H1 (cell line): ENCODE measurements around the gene OR2A12. TPM values are rescaled to one million over a fixed set of nuclear protein-coding genes. Genes with fewer than 3 reads are reported as not detected.

Source experiments
- CTCF ChIA-PET: fragments of 300-600 bp; sonication (Branson Sonifier 250); formaldehyde crosslinking; loops from one replicate; lab custom pipeline; 2021; ENCODE audit not compliant: partially characterized antibody; lab: Charles Lee
- POLR2A ChIA-PET: fragments of 300-600 bp; sonication (Branson Sonifier 250); formaldehyde crosslinking; loops from one replicate; lab custom pipeline; 2021; ENCODE audit warnings: inconsistent platforms; ENCODE audit not compliant: partially characterized antibody; lab: Charles Lee
- DNase-seq, 2 experiments: peaks; one replicate each; pipeline versions ENCODE4 v3.0.0 to v3.0.0-alpha.2; 2010 to 2022; ENCODE audit warnings: low spot score in 2 of 2, low read depth in 1 of 2, mixed read lengths in 1 of 2
- FAIRE-seq: peaks from 2 replicates; lab custom pipeline; 2011; peaks lifted over from hg19 to GRCh38; lab: Jason Lieb, UNC
- H2AFZ ChIP-seq: 2 replicates; pipeline ENCODE4 v1.8.1; 2012; ENCODE audit warnings: low read length, inconsistent platforms
- H2AK5ac ChIP-seq: 2 replicates; pipeline ENCODE4 v1.6.1; 2013; ENCODE audit warnings: low read depth, low read length
- H2BK120ac ChIP-seq: replicated peaks from 2 replicates; pipeline ENCODE3; 2013; ENCODE audit warnings: low read depth, low read length, inconsistent platforms
- H2BK12ac ChIP-seq: 2 replicates; pipeline ENCODE4 v1.6.1; 2013; ENCODE audit warnings: low read depth, low read length
- H2BK15ac ChIP-seq: 2 replicates; pipeline ENCODE4 v1.6.1; 2013; ENCODE audit warnings: low read length
- H2BK20ac ChIP-seq: 2 replicates; pipeline ENCODE4 v1.6.1; 2013; ENCODE audit warnings: low read length
- H2BK5ac ChIP-seq: 2 replicates; pipeline ENCODE4 v1.6.1; 2013; ENCODE audit warnings: low read depth, low read length
- H3K14ac ChIP-seq: 2 replicates; pipeline ENCODE4 v1.6.1; 2013; ENCODE audit warnings: inconsistent platforms; ENCODE audit not compliant: insufficient read length
- H3K18ac ChIP-seq: 2 replicates; pipeline ENCODE4 v1.6.1; 2013; ENCODE audit warnings: low read length; ENCODE audit errors: extremely low read depth
- H3K23ac ChIP-seq: 2 replicates; pipeline ENCODE4 v1.6.1; 2013; ENCODE audit warnings: inconsistent platforms; ENCODE audit not compliant: insufficient read length
- H3K23me2 ChIP-seq: 2 replicates; pipeline ENCODE4 v1.6.1; 2013; ENCODE audit warnings: low read depth, low read length
- H3K27ac ChIP-seq: 2 replicates; pipeline ENCODE4 v1.6.1; 2011; ENCODE audit warnings: low read depth, low read length, inconsistent platforms
- H3K27me3 ChIP-seq, 4 experiments: replicated peaks in 1 of 4; 1 replicate in 1 of 4; 2 replicates in 3 of 4; pipeline versions ENCODE4 v1.6.1 to v1.8.1; 2011 to 2013; ENCODE audit warnings: low read length in 3 of 4, mild to moderate bottlenecking in 3 of 4, inconsistent platforms in 2 of 4, mixed read lengths in 2 of 4, moderate library complexity in 1 of 4; ENCODE audit not compliant: control insufficient read depth in 3 of 4, insufficient read depth in 3 of 4; ENCODE audit errors: extremely low read depth in 1 of 4
- H3K36me3 ChIP-seq, 4 experiments: 2 replicates each; pipeline versions ENCODE4 v1.6.1 to v1.8.1; 2011 to 2013; ENCODE audit warnings: mild to moderate bottlenecking in 4 of 4, low read length in 3 of 4, moderate library complexity in 2 of 4, control low read depth in 1 of 4, inconsistent platforms in 1 of 4; ENCODE audit not compliant: insufficient read depth in 4 of 4, control insufficient read depth in 2 of 4
- H3K4ac ChIP-seq: replicated peaks from 2 replicates; pipeline ENCODE3; 2013; ENCODE audit warnings: low read length, low read depth, mixed read lengths, inconsistent platforms; ENCODE audit not compliant: insufficient read length
- H3K4me1 ChIP-seq, 4 experiments: replicated peaks in 1 of 4; 1 replicate in 1 of 4; 2 replicates in 3 of 4; pipeline versions ENCODE4 v1.6.1 to v1.8.1; 2011 to 2013; ENCODE audit warnings: low read length in 3 of 4, inconsistent platforms in 2 of 4, mixed read lengths in 1 of 4; ENCODE audit not compliant: insufficient read depth in 4 of 4, control insufficient read depth in 3 of 4
- H3K4me2 ChIP-seq, 2 experiments: 2 replicates each; pipeline versions ENCODE4 v1.6.1 to v1.8.1; 2011 to 2013; ENCODE audit warnings: low read depth in 2 of 2, low read length in 2 of 2, control low read depth in 1 of 2, inconsistent platforms in 1 of 2, mild to moderate bottlenecking in 1 of 2; ENCODE audit not compliant: insufficient read depth in 1 of 2
- H3K4me3 ChIP-seq, 4 experiments: fragments of 200-600, 300-600 bp in 1 of 4; sonication (generic), shearing (Covaris generic), sonication (Bioruptor Twin) in 1 of 4; 2 replicates each; pipeline versions ENCODE4 v1.5.1 to v1.8.1; 2011 to 2016; ENCODE audit warnings: low read length in 4 of 4, low read depth in 3 of 4, control low read depth in 2 of 4, inconsistent platforms in 2 of 4, mild to moderate bottlenecking in 2 of 4, mixed read lengths in 1 of 4, moderate library complexity in 1 of 4; ENCODE audit not compliant: insufficient read depth in 2 of 4; ENCODE audit errors: extremely low read depth in 1 of 4
- H3K56ac ChIP-seq: replicated peaks from 2 replicates; pipeline ENCODE3; 2013; ENCODE audit warnings: low read depth, mild to moderate bottlenecking, mixed read lengths, low read length, inconsistent platforms; ENCODE audit not compliant: insufficient read length
- H3K79me1 ChIP-seq: 2 replicates; pipeline ENCODE4 v1.6.1; 2013; ENCODE audit warnings: low read depth, low read length, control low read depth
- H3K79me2 ChIP-seq, 2 experiments: 2 replicates each; pipeline versions ENCODE4 v1.6.1 to v1.8.1; 2012 to 2013; ENCODE audit warnings: low read length in 2 of 2, mild to moderate bottlenecking in 2 of 2, inconsistent platforms in 1 of 2; ENCODE audit not compliant: insufficient read depth in 2 of 2, control insufficient read depth in 1 of 2
- H3K9ac ChIP-seq, 4 experiments: replicated peaks in 1 of 4; 1 replicate in 1 of 4; 2 replicates in 3 of 4; pipeline versions ENCODE4 v1.6.1 to v1.8.1; 2011 to 2013; ENCODE audit warnings: low read depth in 3 of 4, low read length in 3 of 4, control low read depth in 2 of 4, mild to moderate bottlenecking in 2 of 4, moderate library complexity in 2 of 4, inconsistent platforms in 1 of 4; ENCODE audit errors: extremely low read depth in 1 of 4
- H3K9me3 ChIP-seq, 2 experiments: 2 replicates each; pipeline versions ENCODE4 v1.6.1 to v1.8.1; 2012 to 2013; ENCODE audit warnings: mild to moderate bottlenecking in 2 of 2, moderate library complexity in 2 of 2, control low read depth in 1 of 2, inconsistent platforms in 1 of 2, low read depth in 1 of 2, low read length in 1 of 2, mixed read lengths in 1 of 2; ENCODE audit not compliant: insufficient read depth in 2 of 2
- H4K20me1 ChIP-seq, 2 experiments: replicated peaks in 1 of 2; 2 replicates each; pipeline versions ENCODE3 to v1.8.1; 2011 to 2013; ENCODE audit warnings: inconsistent platforms in 2 of 2, low read length in 2 of 2, mild to moderate bottlenecking in 1 of 2; ENCODE audit not compliant: insufficient read depth in 2 of 2, control insufficient read depth in 1 of 2
- H4K5ac ChIP-seq: 2 replicates; pipeline ENCODE4 v1.6.1; 2013; ENCODE audit warnings: low read length, low read depth, mixed read lengths, inconsistent platforms; ENCODE audit not compliant: insufficient read length
- H4K8ac ChIP-seq: 2 replicates; pipeline ENCODE4 v1.8.0; 2013; ENCODE audit warnings: mild to moderate bottlenecking, moderate library complexity, low read length, inconsistent platforms; ENCODE audit not compliant: insufficient read depth; ENCODE audit errors: extremely low read depth
- H4K91ac ChIP-seq: replicated peaks from 2 replicates; pipeline ENCODE3; 2013; ENCODE audit warnings: low read length, mixed read lengths, inconsistent platforms; ENCODE audit not compliant: insufficient read length
- BCL11A ChIP-seq, 2 experiments: IDR thresholded peaks; one replicate each; pipeline ENCODE4 v1.6.1; 2011; ENCODE audit warnings: low read depth in 2 of 2, low read length in 2 of 2, mild to moderate bottlenecking in 2 of 2
- CBX8 ChIP-seq: fragments of 300-800, 300-1000 bp; sonication (generic); IDR thresholded peaks from 2 replicates; pipeline ENCODE4 v1.7.1; 2016; ENCODE audit warnings: low read depth, low read length, borderline replicate concordance
- CTBP2 ChIP-seq: IDR thresholded peaks from 2 replicates; pipeline ENCODE4 v1.7.0; 2011; ENCODE audit warnings: borderline replicate concordance, mild to moderate bottlenecking, moderate library complexity, mixed read lengths, low read length; ENCODE audit not compliant: insufficient read depth, insufficient read length
- POLR2A ChIP-seq, 2 experiments: IDR thresholded peaks; 1 replicate in 1 of 2; 2 replicates in 1 of 2; pipeline ENCODE4 v1.6.1; 2011; ENCODE audit warnings: low read depth in 2 of 2, low read length in 2 of 2, mild to moderate bottlenecking in 2 of 2; ENCODE audit errors: control extremely low read depth in 1 of 2
- RNF2 ChIP-seq: fragments of 200-900, 300-1000 bp; sonication (generic); IDR thresholded peaks from 2 replicates; pipeline ENCODE4 v1.7.1; 2016; ENCODE audit warnings: borderline replicate concordance, low read depth, mild to moderate bottlenecking, antibody characterized with exemption, low read length; ENCODE audit not compliant: poor library complexity, severe bottlenecking; ENCODE audit errors: missing control alignments
- RXRA ChIP-seq: IDR thresholded peaks from 2 replicates; pipeline ENCODE4 v1.6.1; 2011; ENCODE audit warnings: low read depth, mild to moderate bottlenecking, low read length, moderate library complexity; ENCODE audit not compliant: insufficient read depth
- SP4 ChIP-seq: IDR thresholded peaks from 2 replicates; pipeline ENCODE4 v1.6.1; 2012; ENCODE audit warnings: low read length, inconsistent platforms
- TAF7 ChIP-seq: optimal IDR thresholded peaks from 2 replicates; pipeline ENCODE3; 2011; ENCODE audit warnings: low read depth, mild to moderate bottlenecking, inconsistent platforms, low read length, moderate library complexity, borderline replicate concordance
- YY1 ChIP-seq: IDR thresholded peaks from 2 replicates; pipeline ENCODE4 v1.6.1; 2011; ENCODE audit warnings: low read depth, mild to moderate bottlenecking, low read length
- WGBS, 2 experiments: shearing (Covaris generic) in 1 of 2; methylation state at CpG; one replicate each; pipeline versions ENCODE4 v1.1.6 to v1.1.7; 2013 to 2015; ENCODE audit warnings: low lambda C conversion rate in 2 of 2, mixed read lengths in 2 of 2, inconsistent platforms in 1 of 2, low coverage in 1 of 2, missing lambda C conversion rate in 1 of 2; ENCODE audit not compliant: insufficient replicate concordance in 2 of 2, insufficient coverage in 1 of 2, insufficient read length in 1 of 2; ENCODE audit errors: extremely low coverage in 1 of 2, missing lambda C conversion rate in 1 of 2; 5-methylcytosine and 5-hydroxymethylcytosine counted together
- polyA plus RNA-seq, 7 experiments: library from polyadenylated mRNA; depleted of rRNA in 3 of 7; stranded (reverse) in 5 of 7; unstranded in 2 of 7; fragments of >200 nt in 5 of 7; fragments of 200-250 nt in 2 of 7; gene quantifications; 1 replicate in 5 of 7; 2 replicates in 1 of 7; 4 replicates in 1 of 7; pipeline versions ENCODE4 v1.2.1 to v1.2.3, GENCODE V29; 2011 to 2013; ENCODE audit warnings: missing spikeins in 2 of 7, mixed read lengths in 2 of 7
- total RNA-seq: library from RNA; stranded (reverse); fragmentation: NEBNext Ultra II Directional; extraction: Animal tissue kit (Norgen Biotek cat#: 25700); gene quantifications from 2 replicates; pipeline ENCODE4 v1.2.1, GENCODE V29; 2021
- TF ChIP-seq, protein P1 (sequence below): IDR thresholded peaks from 2 replicates; pipeline ENCODE4 v1.6.1; 2011; ENCODE audit warnings: low read depth, mild to moderate bottlenecking, low read length; ENCODE audit not compliant: insufficient read depth
- TF ChIP-seq, protein P2 (sequence below): IDR thresholded peaks from 2 replicates; pipeline ENCODE4 v1.6.1; 2012; ENCODE audit warnings: inconsistent platforms

Gene OR2A12
- total and polyA plus RNA-seq, 2 of the 8 experiments (the other 6 are each of a cell fraction or from before 2014, with no cell fraction given): not detected

DNA sequence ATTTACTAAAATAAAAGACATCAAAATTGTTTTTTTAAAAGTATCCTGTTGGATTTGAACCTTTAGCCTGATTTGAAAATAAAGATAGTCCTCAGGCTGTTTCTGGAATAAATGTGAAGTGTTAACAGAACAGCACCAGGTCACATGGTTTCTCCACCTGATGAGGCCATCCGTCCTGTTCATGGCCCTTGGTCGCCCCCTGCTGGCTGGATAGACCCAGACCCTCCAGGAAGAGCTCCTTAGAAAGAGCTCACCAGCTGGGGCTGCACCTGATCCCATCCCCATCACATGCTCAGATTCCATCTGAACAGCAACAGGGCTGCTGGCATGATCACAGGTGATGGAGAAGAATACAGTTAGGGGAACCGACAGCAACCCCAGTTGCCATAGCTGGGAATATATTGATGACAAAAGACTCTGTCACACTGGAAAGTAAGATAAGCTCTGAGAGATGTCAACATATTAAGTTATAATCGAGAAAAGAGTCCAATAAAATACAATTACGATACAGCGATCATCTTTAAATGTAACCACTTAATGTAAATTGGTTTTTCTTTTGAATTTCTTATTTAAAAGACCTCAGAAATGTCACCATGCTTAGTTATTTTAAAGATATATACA lies 41.7 kb downstream of the OR2A12 start:
- H3K18ac ChIP-seq: no peak overlapping the region
- DNase-seq (peak; percentile 80 to 97), FAIRE-seq (peak; percentile 96)
- no peak overlapping the region for H4K5ac ChIP-seq
- H3K36me3 ChIP-seq: no peaks in the 10 kb centered on the region
- H3K4me3 ChIP-seq: no peak overlapping the region
- H3K9ac ChIP-seq: no peak overlapping the region
- no peak overlapping the region for H2BK15ac ChIP-seq
- H3K27ac ChIP-seq: no peak overlapping the region
- 47% methylated on average over 6 of the region's 6 CpGs; no CpG with 5 or more reads in 1 of the 2 experiments for WGBS, 2 experiments
- no peak overlapping the region for H3K56ac ChIP-seq
- no peak overlapping the region for H2AFZ ChIP-seq
- no peak overlapping the region for H4K91ac ChIP-seq
- no peak overlapping the region for H3K4me2 ChIP-seq
- no peaks in the 10 kb centered on the region for H4K20me1 ChIP-seq
- H2BK12ac ChIP-seq: no peak overlapping the region
- ChIA-PET POLR2A (interaction anchor here (0.6 kb wide), 1 partner anchor 109 kb away, joined by 3 read pairs; no protein-coding TSS in a partner anchor), CTCF (interaction anchor here (0.6 to 1.8 kb wide), 21 partner anchors 9 to 825 kb away, joined by 3 to 11 read pairs (median 4); no protein-coding TSS in a partner anchor)
- no peaks in the 10 kb centered on the region for H3K9me3 ChIP-seq
- H3K23me2 ChIP-seq: no peaks in the 10 kb centered on the region
- H2AK5ac ChIP-seq: no peak overlapping the region
- peaks cover 0 to 1% (median 0%) of the 10 kb centered on the region in 4 experiments; a peak in 1 of 7 replicates for H3K27me3 ChIP-seq
- H3K4me1 ChIP-seq: no peaks in the 10 kb centered on the region
- H2BK5ac ChIP-seq: no peak overlapping the region
- no peak overlapping the region for H3K23ac ChIP-seq
- no peak overlapping the region for H2BK120ac ChIP-seq
- H3K79me2 ChIP-seq: no peaks in the 10 kb centered on the region
- H2BK20ac ChIP-seq: no peak overlapping the region
- no peak overlapping the region for H3K14ac ChIP-seq
- no peak overlapping the region for H4K8ac ChIP-seq
- H3K4ac ChIP-seq: no peak overlapping the region
- no peaks in the 10 kb centered on the region for H3K79me1 ChIP-seq
- TF ChIP-seq POLR2A (IDR thresholded peaks at IDR 0.05; ENCODE audit: control extremely low read depth in 1 of 2, low read depth in 2 of 2, low read length in 2 of 2) (no peak), BCL11A (IDR thresholded peaks at IDR 0.05; ENCODE audit: low read depth in 2 of 2, low read length in 2 of 2) (no peak), TAF7 (no peak), RNF2 (no peak), YY1 (0 out of 2 replicates have a peak, but pooled peaks have one; percentile 28), CBX8 (no peak), RXRA (no peak), CTBP2 (no peak), SP4 (0 out of 2 replicates have a peak, but pooled peaks have one; percentile 33)
- TF ChIP-seq, protein P1, sequence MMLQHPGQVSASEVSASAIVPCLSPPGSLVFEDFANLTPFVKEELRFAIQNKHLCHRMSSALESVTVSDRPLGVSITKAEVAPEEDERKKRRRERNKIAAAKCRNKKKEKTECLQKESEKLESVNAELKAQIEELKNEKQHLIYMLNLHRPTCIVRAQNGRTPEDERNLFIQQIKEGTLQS: peak; percentile 95
- TF ChIP-seq, protein P2, sequence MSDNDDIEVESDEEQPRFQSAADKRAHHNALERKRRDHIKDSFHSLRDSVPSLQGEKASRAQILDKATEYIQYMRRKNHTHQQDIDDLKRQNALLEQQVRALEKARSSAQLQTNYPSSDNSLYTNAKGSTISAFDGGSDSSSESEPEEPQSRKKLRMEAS: 0 out of 2 replicates have a peak, but pooled peaks have one; percentile 37
